ENCODE results near the gene ZFYVE21. TPM values are rescaled to one million over a fixed set of nuclear protein-coding genes. Genes with fewer than 3 reads are reported as not detected.

The ZFYVE21 gene
- polyA plus RNA-seq, 2 of the 4 experiments (the other 2 are of a cell fraction): 28.7 to 33.0 TPM

DNA sequence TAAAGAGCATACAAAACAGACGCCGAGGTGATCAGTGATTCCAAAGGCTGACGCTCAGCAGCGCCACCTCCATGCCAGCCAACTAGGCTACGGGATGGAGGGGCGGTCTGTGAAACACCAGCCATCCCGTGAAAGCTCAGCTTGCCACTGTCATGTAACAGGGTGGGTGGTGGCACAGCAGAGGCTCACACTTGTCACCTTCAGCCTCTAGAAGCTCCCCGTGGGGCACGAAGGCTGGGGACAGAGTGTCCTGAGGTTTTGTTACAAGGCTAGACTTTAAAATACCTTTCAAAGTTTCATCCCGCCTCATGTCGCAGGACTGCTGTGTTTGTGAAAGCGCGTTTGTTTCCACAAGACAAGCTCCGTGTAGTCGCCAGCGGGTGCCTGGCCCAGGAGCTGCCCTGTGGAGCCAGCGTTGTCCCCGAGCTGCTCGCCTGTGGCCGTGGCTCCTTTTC is 21.0 kb upstream of the ZFYVE21 start:
- Histone ChIP-seq H3K4me1 (peaks cover 10% of the 10 kb centered on the region; the same call in 2 of the 3 replicates), H3K4me3 (no peak overlapping the region), H3K9me3 (no peaks in the 10 kb centered on the region), H3K27ac (no peak overlapping the region), H3K4me2 (no peak overlapping the region)
- ATAC-seq (no peak; a peak in 1 of 6 replicates), DNase-seq (ENCODE audit: low read depth in 1 of 2, low spot score in 1 of 2) (no peak), FAIRE-seq (no peak)
- POLR2A ChIA-PET: no interaction called here
- TF ChIP-seq ZSCAN20 (CRISPR knock-in tag; IDR thresholded peaks at IDR 0.05) (no peak), POLR2AphosphoS2 (conservative IDR thresholded peaks at IDR 0.05; ENCODE audit: low read length) (0 out of 2 replicates have a peak, but pooled peaks have one; percentile 62), FOXS1 (CRISPR knock-in tag; IDR thresholded peaks at IDR 0.05) (no peak), RAD21 (conservative IDR thresholded peaks at IDR 0.05 in 1 of 2, IDR thresholded peaks at IDR 0.05 in 1 of 2) (no peak), POLR2A (IDR thresholded peaks at IDR 0.05; ENCODE audit: low read length) (no peak), MYC (IDR thresholded peaks at IDR 0.05; ENCODE audit: borderline replicate concordance, low read length) (no peak), FOSB (CRISPR knock-in tag; IDR thresholded peaks at IDR 0.05) (no peak)
- CTCF ChIA-PET: interaction anchor here (0.6 to 3.2 kb wide), 9 partner anchors 8 to 134 kb away, joined by 3 to 9 read pairs (median 3); no protein-coding TSS in a partner anchor
- WGBS (ENCODE audit: missing lambda C conversion rate): 90% methylated on average over 20 of the region's 20 CpGs

DNA sequence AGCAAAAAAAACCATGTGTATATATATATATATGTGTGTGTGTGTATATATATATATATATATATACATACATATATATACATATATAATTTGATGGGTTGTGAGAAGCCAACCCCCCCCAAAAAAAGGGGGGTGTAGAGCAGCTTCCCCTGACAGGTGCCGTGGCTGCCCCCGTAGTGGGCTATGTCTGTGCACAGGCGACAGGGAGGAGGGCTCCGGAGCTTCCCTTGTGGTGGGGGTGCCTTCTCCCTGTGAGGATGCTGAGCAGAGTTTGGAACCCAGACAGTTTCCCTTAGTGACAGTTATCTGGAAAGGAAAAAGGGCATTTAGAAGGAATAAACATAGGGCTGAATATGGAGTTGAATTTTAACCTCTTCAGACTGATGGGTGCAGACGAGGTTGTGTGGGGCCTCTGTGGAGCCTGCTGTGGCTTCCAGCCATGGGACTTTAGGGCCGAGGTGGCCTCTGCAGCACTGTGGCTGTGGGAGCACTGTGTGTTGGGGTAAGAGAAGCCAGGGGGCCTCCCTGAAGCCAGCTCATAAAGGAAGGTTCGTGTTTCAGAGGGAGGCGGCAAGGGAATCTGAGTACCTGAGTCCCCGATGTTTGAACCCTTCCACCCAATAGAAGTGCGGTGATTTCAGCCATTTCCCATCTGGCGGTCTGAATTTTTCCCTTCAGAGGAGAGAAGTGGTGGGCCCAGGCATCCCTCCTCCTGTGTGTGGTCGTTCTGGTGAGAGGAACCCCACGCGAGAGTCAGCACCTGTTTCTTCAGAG is 20.1 kb upstream of the ZFYVE21 start:
- FAIRE-seq (no peak), ATAC-seq (no peak), DNase-seq (ENCODE audit: low read depth in 1 of 2, low spot score in 1 of 2) (no peak)
- Histone ChIP-seq H3K4me1 (peaks cover 10% of the 10 kb centered on the region; the same call in 2 of the 3 replicates), H3K4me3 (no peak overlapping the region), H3K9me3 (no peaks in the 10 kb centered on the region), H3K27ac (no peak overlapping the region), H3K4me2 (no peak overlapping the region)
- ChIA-PET CTCF (interaction anchor here (1.0 to 3.2 kb wide), 5 partner anchors 9 to 135 kb away, joined by 3 to 9 read pairs (median 3); no protein-coding TSS in a partner anchor), POLR2A (no interaction called here)
- WGBS (ENCODE audit: missing lambda C conversion rate): 81% methylated on average over 14 of the region's 14 CpGs
- no peak for TF ChIP-seq JUNB (IDR thresholded peaks at IDR 0.05)
- TF ChIP-seq KDM5A (IDR thresholded peaks at IDR 0.05): no peak
- TF ChIP-seq BCL3 (IDR thresholded peaks at IDR 0.05): no peak
- no peak for TF ChIP-seq MAZ (IDR thresholded peaks at IDR 0.05; ENCODE audit: borderline replicate concordance, low read depth, low read length)
- no peak for TF ChIP-seq ZFP36 (IDR thresholded peaks at IDR 0.05; ENCODE audit: borderline replicate concordance, partially characterized antibody)
- TF ChIP-seq BHLHE40 (IDR thresholded peaks at IDR 0.05; ENCODE audit: low read depth, low read length): no peak
- TF ChIP-seq EP300 (IDR thresholded peaks at IDR 0.05): no peak
- no peak for TF ChIP-seq HOXB13 (CRISPR knock-in tag; IDR thresholded peaks at IDR 0.05; ENCODE audit: low read depth)
- no peak for TF ChIP-seq PBX3 (IDR thresholded peaks at IDR 0.05)
- no peak for TF ChIP-seq HDAC2 (IDR thresholded peaks at IDR 0.05)
- no peak for TF ChIP-seq RAD21 (conservative IDR thresholded peaks at IDR 0.05 in 1 of 2, IDR thresholded peaks at IDR 0.05 in 1 of 2)
- no peak for TF ChIP-seq POLR2A (IDR thresholded peaks at IDR 0.05; ENCODE audit: low read length)
- no peak for TF ChIP-seq CHD2 (IDR thresholded peaks at IDR 0.05; ENCODE audit: low read length, partially characterized antibody)
- no peak for TF ChIP-seq CHD4 (IDR thresholded peaks at IDR 0.05; ENCODE audit: borderline replicate concordance)
- no peak for TF ChIP-seq ZSCAN20 (CRISPR knock-in tag; IDR thresholded peaks at IDR 0.05)
- TF ChIP-seq RARB (CRISPR knock-in tag; IDR thresholded peaks at IDR 0.05): no peak
- no peak for TF ChIP-seq RFX5 (IDR thresholded peaks at IDR 0.05)
- TF ChIP-seq MAFK (IDR thresholded peaks at IDR 0.05; ENCODE audit: partially characterized antibody): no peak

DNA sequence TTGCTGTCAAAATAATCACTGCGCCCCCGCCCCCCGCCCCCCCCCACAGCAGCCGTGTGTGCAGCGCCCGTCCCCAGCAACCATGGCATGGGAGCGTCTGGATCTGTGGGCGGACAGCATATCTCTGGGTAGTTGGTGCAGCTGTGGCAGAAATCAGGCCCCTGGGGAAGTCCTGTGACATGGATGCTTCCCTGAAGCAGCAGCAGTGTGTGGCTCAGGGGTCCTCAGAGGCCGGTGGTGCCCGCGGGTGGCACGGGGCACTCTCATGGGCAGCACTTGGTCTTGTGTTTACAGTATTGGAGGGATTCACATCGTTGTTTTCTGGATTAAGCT is 19.6 kb upstream of the ZFYVE21 start:
- ATAC-seq: no peak
- no peak for FAIRE-seq
- H3K27ac ChIP-seq: no peak overlapping the region
- TF ChIP-seq POLR2A (IDR thresholded peaks at IDR 0.05; ENCODE audit: low read length): no peak
- no peak for TF ChIP-seq CBX2 (IDR thresholded peaks at IDR 0.05; ENCODE audit: borderline replicate concordance, low read depth)
- no peak for TF ChIP-seq PBX3 (IDR thresholded peaks at IDR 0.05)
- TF ChIP-seq HOXB13 (CRISPR knock-in tag; IDR thresholded peaks at IDR 0.05; ENCODE audit: low read depth): no peak
- TF ChIP-seq JUN (IDR thresholded peaks at IDR 0.05): no peak
- TF ChIP-seq RNF2 (IDR thresholded peaks at IDR 0.05; ENCODE audit: borderline replicate concordance, low read depth): no peak
- no peak for TF ChIP-seq CHD4 (IDR thresholded peaks at IDR 0.05; ENCODE audit: borderline replicate concordance)
- no peak for TF ChIP-seq POLR2AphosphoS2 (conservative IDR thresholded peaks at IDR 0.05; ENCODE audit: low read length)
- TF ChIP-seq TP53 (CRISPR knock-in tag; IDR thresholded peaks at IDR 0.05): no peak
- TF ChIP-seq MAFK (IDR thresholded peaks at IDR 0.05; ENCODE audit: partially characterized antibody): no peak
- no peak for TF ChIP-seq EHF (CRISPR knock-in tag; IDR thresholded peaks at IDR 0.05)
- TF ChIP-seq, protein P1, sequence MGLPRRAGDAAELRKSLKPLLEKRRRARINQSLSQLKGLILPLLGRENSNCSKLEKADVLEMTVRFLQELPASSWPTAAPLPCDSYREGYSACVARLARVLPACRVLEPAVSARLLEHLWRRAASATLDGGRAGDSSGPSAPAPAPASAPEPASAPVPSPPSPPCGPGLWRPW (IDR thresholded peaks at IDR 0.05): no peak
- no peak for TF ChIP-seq EHMT2 (IDR thresholded peaks at IDR 0.05; ENCODE audit: low read depth)
- no peak for TF ChIP-seq HOXB5 (CRISPR knock-in tag; IDR thresholded peaks at IDR 0.05)
- no peak for TF ChIP-seq FOSB (CRISPR knock-in tag; IDR thresholded peaks at IDR 0.05)
- TF ChIP-seq KDM5A (IDR thresholded peaks at IDR 0.05): no peak
- H3K4me1 ChIP-seq: peaks cover 10% of the 10 kb centered on the region; the same call in 2 of the 3 replicates
- no peak for DNase-seq (ENCODE audit: low read depth in 1 of 2, low spot score in 1 of 2)
- ChIA-PET CTCF (interaction anchor here (3.2 kb wide), 1 partner anchor 16 kb away, joined by 9 read pairs; no protein-coding TSS in a partner anchor), POLR2A (no interaction called here)
- H3K4me3 ChIP-seq: no peak overlapping the region
- no peaks in the 10 kb centered on the region for H3K9me3 ChIP-seq
- WGBS (ENCODE audit: missing lambda C conversion rate): 72% methylated on average over 6 of the region's 13 CpGs
- H3K4me2 ChIP-seq: no peak overlapping the region

Data from A549 (cell line).